Activated CD4-positive, alpha-beta T cell treated with anti-CD3 and anti-CD28 coated beads, Interleukin-2, amount 50 U/mL, for 4 hours (primary cell): Measurements from ENCODE around the gene LAMB4.

ENCODE experiments used
- DNase-seq, 2 experiments: peaks; one replicate each; pipeline ENCODE4 v3.0.0-alpha.2; 2020

LAMB4 gene

GRCh38 chr7:108130261-108130660 lies at the start of gene LAMB4:
Gene LAMB4, minus strand, starts transcription at chr7:108130361. Its CDS starts 7,197 bp downstream, at chr7:108123164.
- no peak for DNase-seq

- DNase-seq, result no peak
Observed at GRCh38 chr7:108178398-108178797, 48.2 kb upstream of the LAMB4 start.

DNA sequence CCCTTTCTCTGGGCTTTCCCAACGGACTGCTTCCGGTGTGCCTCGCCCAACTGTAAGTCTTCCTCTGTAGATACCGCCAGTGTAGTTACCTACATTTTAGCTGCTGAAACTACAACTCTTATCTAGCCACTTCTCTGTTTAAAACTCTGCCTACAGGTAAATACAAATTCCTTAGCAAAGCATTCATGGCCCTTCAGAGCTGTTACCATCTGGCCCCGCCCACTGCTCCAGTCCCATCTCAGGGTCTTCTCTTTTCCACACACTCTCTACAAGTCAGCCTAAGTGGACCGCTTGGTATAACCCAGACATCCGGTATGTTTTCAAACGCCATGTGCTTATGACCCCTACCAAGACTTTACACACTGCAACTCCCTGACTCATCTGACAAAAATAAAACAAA lies 41.0 kb upstream of the LAMB4 start:
- DNase-seq, result no peak

GRCh38 chr7:108170251-108170650 lies 40.1 kb upstream of the LAMB4 start:
- DNase-seq, result no peak

- no peak for DNase-seq
Observed at GRCh38 chr7:108167460-108167859, 37.3 kb upstream of the LAMB4 start.

GRCh38 chr7:108166687-108167086 lies 36.5 kb upstream of the LAMB4 start:
- DNase-seq, result no peak

GRCh38 chr7:108165723-108166122 lies 35.6 kb upstream of the LAMB4 start:
- DNase-seq, result no peak

- DNase-seq, result no peak
Observed at GRCh38 chr7:108164946-108165345, 34.8 kb upstream of the LAMB4 start.

GRCh38 chr7:108164342-108164741 lies 34.2 kb upstream of the LAMB4 start:
- no peak for DNase-seq

DNA sequence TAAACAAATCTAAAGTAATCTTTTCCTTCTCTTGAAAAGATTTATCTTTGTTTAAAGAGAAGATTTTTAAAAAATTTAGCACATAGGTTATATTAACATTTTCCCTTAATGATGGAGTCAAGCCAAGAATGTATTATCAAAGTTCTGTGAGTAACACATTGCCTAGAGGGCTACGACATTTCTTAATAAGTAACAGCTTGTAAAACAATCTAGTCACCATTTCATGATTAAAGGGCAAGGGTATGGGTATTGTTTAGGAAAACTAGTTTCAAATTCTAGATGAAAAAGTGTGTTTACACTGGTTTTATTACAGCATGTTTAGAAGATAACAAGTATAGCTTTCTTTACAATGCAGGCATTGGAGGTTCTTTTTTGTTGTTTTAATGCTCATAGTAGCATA lies 28.6 kb upstream of the LAMB4 start:
- DNase-seq, result no peak

DNA sequence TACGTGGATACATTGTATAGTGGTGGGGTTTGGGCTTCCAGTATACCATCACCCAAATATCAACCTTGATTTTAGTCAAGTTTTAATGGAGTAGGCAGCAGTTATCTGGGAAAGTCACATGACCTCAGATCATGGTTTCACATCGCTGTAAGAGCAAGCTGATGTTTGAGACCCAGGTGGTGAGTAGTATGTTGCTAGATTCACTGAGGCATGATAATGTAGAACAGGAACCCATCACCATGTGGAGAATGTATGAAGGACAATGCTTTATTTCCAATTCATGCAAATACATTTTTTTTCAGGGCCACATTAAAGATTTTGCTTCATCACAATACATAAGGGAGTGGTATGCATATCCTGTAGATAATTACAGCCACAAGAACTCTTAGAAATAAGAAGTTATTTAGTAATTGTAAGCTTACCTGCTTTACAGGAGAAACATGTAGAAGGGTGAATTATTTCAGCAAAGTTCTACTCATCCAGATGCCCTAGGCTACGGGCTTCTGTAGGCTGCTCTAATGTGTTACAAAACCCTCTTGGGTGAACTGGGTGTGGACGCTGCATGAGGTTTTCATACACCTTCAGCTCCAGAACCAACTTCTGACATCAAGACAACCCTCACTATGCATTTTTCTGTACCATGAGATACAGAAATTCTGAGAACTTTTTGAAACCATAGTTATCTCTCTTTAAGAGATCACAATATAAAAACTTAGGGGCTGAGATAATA lies 27.6 kb upstream of the LAMB4 start:
- no peak for DNase-seq

DNA sequence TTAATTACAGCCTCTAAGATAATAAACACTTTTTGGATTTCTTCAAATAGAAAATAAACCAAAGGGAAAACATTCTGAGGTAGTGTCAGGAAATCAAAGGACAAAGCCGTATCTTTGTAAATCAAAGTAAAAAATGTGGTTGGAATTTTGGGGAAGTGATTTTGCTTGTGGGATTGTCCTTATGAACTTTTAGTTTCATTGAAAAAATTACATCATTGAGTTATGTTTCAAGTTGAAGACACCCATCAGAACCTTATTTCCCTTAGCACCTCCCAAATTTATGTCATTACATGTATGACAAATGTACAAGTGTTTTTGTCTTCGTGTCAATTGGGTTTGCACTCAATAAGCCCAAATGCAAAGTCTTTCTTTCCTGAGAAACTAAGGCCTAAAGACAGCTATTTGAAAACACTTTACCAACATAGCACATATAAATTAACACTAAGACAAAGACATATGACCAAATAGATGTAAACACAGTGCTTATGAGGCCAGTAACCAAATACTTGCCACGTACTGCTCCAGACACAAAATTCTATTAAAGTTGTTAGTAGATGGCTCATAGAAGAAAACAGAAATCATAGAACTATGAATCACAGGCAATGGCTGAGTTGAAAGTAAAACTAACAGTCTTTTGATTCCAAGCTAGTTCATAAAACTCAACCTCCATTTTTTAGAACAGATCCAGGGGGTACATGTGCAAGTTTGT lies 26.9 kb upstream of the LAMB4 start:
- no peak for DNase-seq

DNA sequence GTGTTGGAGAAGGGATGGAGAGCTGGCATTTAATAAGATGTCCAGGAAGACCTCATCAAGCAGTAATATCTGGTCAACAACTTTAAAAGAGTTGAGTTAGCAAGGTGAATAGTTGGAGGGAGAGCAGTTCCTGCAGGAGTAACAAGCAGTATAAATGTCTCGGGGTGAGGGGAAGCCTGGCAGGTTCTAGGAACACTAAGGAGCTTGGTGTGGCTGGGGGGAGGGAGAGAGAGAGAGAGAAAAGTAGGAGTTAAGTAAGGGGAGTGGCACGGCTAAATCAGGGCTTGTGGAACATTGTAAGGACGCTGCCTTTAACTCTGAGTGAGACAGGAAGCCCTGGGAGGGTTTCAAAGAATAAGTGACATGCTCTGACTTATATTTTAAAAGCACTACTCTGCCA lies 22.0 kb upstream of the LAMB4 start:
- no peak for DNase-seq

DNA sequence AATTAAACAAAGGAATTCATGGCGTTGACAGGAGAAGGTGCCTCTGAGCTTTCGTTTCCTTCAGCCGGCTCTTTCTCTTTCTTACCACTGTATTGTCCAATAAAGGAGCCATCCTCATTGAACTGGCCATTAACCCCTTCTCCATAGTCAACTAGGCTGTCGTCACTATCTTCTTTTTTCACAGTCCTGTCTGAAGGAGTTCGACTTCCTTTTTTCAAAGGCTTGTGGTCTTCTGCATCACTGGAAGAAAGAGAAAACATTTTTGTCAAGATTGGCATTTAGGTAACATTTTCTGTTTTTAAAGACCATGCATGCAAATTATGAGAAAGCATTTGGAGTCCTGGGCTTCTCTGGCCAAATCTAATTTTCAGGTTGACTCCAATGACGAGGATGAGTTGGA lies 19.7 kb upstream of the LAMB4 start:
- DNase-seq, result no peak

DNA sequence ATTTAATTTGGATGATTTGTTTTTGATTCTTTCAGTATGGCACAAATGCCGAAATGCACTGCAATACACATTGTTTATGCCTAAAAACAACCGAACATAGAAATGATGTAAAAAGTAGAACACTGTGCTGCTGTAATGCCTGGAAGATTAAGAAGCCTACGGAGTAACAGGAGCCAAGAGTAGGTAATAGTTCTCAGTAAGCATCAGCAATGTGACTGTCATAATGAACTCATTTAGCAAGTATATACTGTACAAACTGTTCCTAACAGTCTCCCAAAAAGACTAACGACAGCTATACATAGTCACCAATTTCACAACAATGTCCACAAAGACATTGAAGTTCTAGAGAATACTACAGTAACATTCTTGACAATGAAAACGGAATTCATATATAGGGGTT lies 19.0 kb upstream of the LAMB4 start:
- DNase-seq, result no peak

- no peak for DNase-seq
Observed at GRCh38 chr7:108147031-108147563, 16.9 kb upstream of the LAMB4 start.

GRCh38 chr7:108146070-108146842 lies 16.1 kb upstream of the LAMB4 start:
- peak; percentile 2 to 3 for DNase-seq

DNA sequence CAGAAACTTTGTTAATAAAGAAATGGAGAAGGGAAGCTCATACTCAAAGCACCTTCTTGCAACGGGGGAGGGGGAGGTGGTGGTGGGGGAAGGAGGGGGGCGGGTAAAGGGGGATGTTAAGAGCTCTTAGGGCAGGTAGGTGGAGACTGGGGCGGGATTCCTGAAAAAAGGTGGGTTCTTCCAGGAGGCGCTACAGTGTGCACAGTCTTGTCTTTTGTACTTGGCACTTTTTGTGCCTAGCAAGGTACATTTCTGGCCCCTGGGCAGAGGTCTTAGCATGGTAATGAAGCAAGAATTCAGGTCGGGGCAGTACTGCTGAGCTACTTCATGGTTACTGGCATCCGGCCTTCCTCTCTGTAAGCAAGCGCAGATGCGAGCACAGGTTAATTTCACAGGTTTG lies 15.2 kb upstream of the LAMB4 start:
- no peak for DNase-seq

- DNase-seq, result no peak
Observed at GRCh38 chr7:108144931-108145330, 14.8 kb upstream of the LAMB4 start.

DNA sequence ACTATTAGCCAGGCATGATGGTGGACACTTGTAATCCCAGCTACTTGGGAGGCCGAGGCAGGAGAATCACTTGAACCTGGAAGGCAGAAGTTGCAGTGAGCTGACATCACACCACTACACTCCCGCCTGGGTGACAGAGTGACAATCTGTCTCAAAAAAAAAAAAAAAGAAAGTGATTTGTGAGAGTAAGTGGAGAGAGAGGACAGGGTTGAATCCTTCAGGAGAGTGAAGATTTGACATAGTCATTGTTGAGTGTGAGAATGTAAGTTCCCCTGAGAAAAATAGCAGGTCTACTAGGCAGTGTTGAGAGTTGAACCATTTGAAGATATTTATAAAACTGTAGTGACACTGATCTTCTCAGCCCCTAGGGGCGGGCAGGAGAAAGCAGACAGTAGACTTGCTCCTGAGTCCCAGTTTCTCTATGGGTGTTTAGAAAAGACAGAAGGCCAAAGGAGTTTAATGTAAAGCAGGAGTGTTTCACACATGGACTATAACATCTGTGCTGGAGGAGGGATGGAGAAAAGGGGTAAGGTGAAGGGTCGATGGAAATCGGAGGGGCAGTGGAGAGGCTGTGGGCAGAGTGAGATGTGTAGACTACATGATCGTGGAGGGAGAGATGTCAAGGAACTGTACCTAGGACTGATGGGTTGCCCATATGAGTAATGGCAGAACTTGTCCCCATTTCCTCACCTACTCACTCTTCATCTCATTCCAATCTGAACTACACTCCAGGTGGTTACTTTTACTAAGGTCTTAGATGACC lies 13.7 kb upstream of the LAMB4 start:
- no peak for DNase-seq

DNA sequence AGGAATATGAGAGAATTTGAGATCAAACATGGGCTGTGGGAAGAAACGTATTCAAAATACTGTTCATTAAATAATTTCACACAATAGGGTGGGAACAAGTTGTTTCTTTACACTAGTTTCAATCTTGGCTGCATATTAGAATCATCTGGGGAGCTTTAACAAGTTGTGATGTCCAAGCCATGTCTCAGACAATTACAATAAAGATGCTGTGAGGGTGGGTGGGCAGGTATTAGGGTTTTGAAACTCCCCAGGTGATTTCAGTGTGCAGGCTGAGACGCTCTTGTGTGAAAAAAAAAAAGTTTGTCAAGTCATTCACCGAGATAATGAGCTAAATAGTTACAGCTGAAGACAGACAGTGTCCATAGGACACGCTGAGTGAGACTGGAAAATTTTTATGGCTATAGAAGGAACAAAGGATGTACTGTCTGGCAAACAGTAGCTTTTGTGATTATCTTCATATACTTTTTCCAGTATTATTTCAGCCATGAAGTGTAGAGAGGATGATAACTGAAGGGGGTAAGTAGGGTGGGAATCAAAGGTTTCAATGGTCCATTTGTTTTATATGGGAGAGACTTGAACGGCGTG lies 12.6 kb upstream of the LAMB4 start:
- no peak for DNase-seq

DNA sequence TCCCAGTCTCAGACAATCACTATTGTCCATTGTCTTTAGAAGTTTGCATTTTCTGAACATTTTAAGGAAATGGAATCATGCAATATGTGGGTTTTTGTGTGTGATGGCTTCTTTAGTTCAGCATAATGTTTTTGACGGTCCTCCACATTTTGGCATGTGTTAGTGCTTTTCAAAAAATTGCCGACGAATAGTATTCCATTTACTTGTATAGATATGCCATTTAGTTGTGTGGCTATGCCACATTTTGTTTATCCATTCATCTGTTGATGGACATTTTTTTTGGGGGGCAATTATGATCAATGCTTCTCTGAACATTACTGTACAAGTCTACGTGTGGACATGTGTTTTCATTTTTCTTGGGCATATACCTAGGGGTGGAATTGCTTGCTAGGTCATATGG lies 12.0 kb upstream of the LAMB4 start:
- DNase-seq, result no peak
